Measurements from ENCODE around the gene LRRC32. TPM values are rescaled to one million over a fixed set of nuclear protein-coding genes. Genes with fewer than 3 reads are reported as not detected.

LRRC32 gene
- total RNA-seq, 2 experiments from 2014 or later = 1.8 to 2.4 TPM

- H3K9me3 ChIP-seq (ENCODE audit: control insufficient read depth in 1 of 2, insufficient read depth in 1 of 2, low read length in 2 of 2) = no peaks in the 10 kb centered on the region
- H3K4me3 Mint-ChIP-seq = no peak overlapping the region
- no peak overlapping the region for H3K27ac Mint-ChIP-seq
- H3K27ac ChIP-seq (ENCODE audit: low read depth in 1 of 2, low read length in 2 of 2) = no peak overlapping the region
- no peaks in the 10 kb centered on the region for H3K9me3 Mint-ChIP-seq
- ATAC-seq (ENCODE audit: poor library complexity) (no peak), DNase-seq (no peak)
- ChIA-PET POLR2A (no interaction called here), CTCF (no interaction called here)
- H3K36me3 ChIP-seq (ENCODE audit: insufficient read depth, low read length) = no peaks in the 10 kb centered on the region
- H3K4me1 Mint-ChIP-seq (ENCODE audit: low read depth) = no peaks in the 10 kb centered on the region
- TF ChIP-seq CTCF (IDR thresholded peaks at IDR 0.05) = no peak
- no peaks in the 10 kb centered on the region for H3K36me3 Mint-ChIP-seq (ENCODE audit: low read depth)
- H3K27me3 Mint-ChIP-seq = peaks cover 5% of the 10 kb centered on the region
- no peaks in the 10 kb centered on the region for H3K4me1 ChIP-seq (ENCODE audit: insufficient read depth, low read length)
- no peak overlapping the region for H3K4me3 ChIP-seq (ENCODE audit: low read length)
- H3K27me3 ChIP-seq (ENCODE audit: control insufficient read depth in 1 of 2, insufficient read depth in 2 of 2, low read length in 2 of 2) = no peaks in the 10 kb centered on the region
- intact Hi-C loops (cut with DNase I, micrococcal nuclease) = no loop called here
Observed at GRCh38 chr11:76696756-76697155, 26.2 kb upstream of the LRRC32 start.

- Histone ChIP-seq H3K36me3 (ENCODE audit: insufficient read depth, low read length) (no peaks in the 10 kb centered on the region), H3K4me3 (ENCODE audit: low read length) (no peak overlapping the region), H3K9me3 (ENCODE audit: control insufficient read depth in 1 of 2, insufficient read depth in 1 of 2, low read length in 2 of 2) (no peaks in the 10 kb centered on the region), H3K27ac (ENCODE audit: low read depth in 1 of 2, low read length in 2 of 2) (no peak overlapping the region), H3K27me3 (ENCODE audit: control insufficient read depth in 1 of 2, insufficient read depth in 2 of 2, low read length in 2 of 2) (no peaks in the 10 kb centered on the region), H3K4me1 (ENCODE audit: insufficient read depth, low read length) (no peaks in the 10 kb centered on the region)
- H3K36me3 Mint-ChIP-seq (ENCODE audit: low read depth) = no peaks in the 10 kb centered on the region
- peaks cover 5% of the 10 kb centered on the region for H3K27me3 Mint-ChIP-seq
- no peaks in the 10 kb centered on the region for H3K9me3 Mint-ChIP-seq
- CTCF ChIA-PET = no interaction called here
- no peaks in the 10 kb centered on the region for H3K4me1 Mint-ChIP-seq (ENCODE audit: low read depth)
- POLR2A ChIA-PET = no interaction called here
- DNase-seq = no peak
- ATAC-seq (ENCODE audit: poor library complexity) = no peak
- intact Hi-C loops (cut with DNase I, micrococcal nuclease) = no loop called here
- no peak for TF ChIP-seq CTCF (IDR thresholded peaks at IDR 0.05)
- no peak overlapping the region for H3K4me3 Mint-ChIP-seq
- no peak overlapping the region for H3K27ac Mint-ChIP-seq
Observed at GRCh38 chr11:76695771-76696170, 25.2 kb upstream of the LRRC32 start.

- Histone ChIP-seq H3K9me3 (ENCODE audit: control insufficient read depth in 1 of 2, insufficient read depth in 1 of 2, low read length in 2 of 2) (no peaks in the 10 kb centered on the region), H3K4me1 (ENCODE audit: insufficient read depth, low read length) (no peaks in the 10 kb centered on the region), H3K27ac (ENCODE audit: low read depth in 1 of 2, low read length in 2 of 2) (no peak overlapping the region), H3K4me3 (ENCODE audit: low read length) (no peak overlapping the region), H3K36me3 (ENCODE audit: insufficient read depth, low read length) (no peaks in the 10 kb centered on the region), H3K27me3 (ENCODE audit: control insufficient read depth in 1 of 2, insufficient read depth in 2 of 2, low read length in 2 of 2) (no peaks in the 10 kb centered on the region)
- Mint-ChIP-seq H3K27me3 (peaks cover 5% of the 10 kb centered on the region), H3K9me3 (no peaks in the 10 kb centered on the region), H3K4me1 (ENCODE audit: low read depth) (no peaks in the 10 kb centered on the region), H3K4me3 (no peak overlapping the region), H3K27ac (no peak overlapping the region), H3K36me3 (ENCODE audit: low read depth) (no peaks in the 10 kb centered on the region)
- no peak for ATAC-seq (ENCODE audit: poor library complexity)
- TF ChIP-seq CTCF (IDR thresholded peaks at IDR 0.05) = no peak
- ChIA-PET CTCF (no interaction called here), POLR2A (no interaction called here)
- no peak for DNase-seq
- intact Hi-C loops (cut with DNase I, micrococcal nuclease) = no loop called here
Observed at GRCh38 chr11:76695133-76695532, 24.6 kb upstream of the LRRC32 start.
